ENCODE data around the gene VPS4A. TPM values are rescaled to one million over a fixed set of nuclear protein-coding genes. Genes with fewer than 3 reads are reported as not detected.
A peak's percentile ranks its signal among the peaks of the same experiment; 100 is the strongest.

VPS4A gene
- total RNA-seq, 2 donors from 2014 or later, result 22.4 to 30.0 TPM

DNA sequence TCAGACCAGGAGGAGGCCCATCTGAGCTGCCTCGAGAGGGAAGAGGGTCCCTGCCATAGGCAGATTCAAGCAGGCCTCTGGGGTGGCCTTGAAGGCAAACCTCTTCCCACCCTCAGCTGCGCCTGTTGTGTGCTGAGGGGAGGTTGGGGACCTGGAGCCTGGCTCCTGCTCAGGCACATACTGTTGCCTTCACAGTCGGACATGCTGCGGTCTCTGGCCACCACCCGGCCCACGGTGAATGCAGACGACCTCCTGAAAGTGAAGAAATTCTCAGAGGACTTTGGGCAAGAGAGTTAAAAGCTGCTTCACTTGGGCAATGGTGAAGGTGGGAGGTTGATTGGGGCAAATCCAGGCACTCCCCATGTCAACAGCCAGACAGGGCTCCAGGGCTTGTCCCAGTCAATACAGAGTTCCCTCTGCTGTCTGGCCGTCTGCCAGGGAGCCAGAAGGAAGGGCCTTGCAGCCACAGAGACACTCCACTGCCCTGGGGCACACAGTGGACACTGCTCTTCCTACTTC is 12.9 kb downstream of the VPS4A start:
- DNase-seq (peak; percentile 68), ATAC-seq (peak; percentile 62 to 63)
- intact Hi-C loops (cut with DNase I), result no loop called here

GRCh38 chr16:69324585-69325253 is 13.6 kb downstream of the VPS4A start:
- DNase-seq (no peak), ATAC-seq (no peak)
- intact Hi-C loops (cut with DNase I), result no loop called here

- ATAC-seq (no peak), DNase-seq (no peak)
- intact Hi-C loops (cut with DNase I), result no loop called here
Observed at GRCh38 chr16:69325784-69326171, 14.6 kb downstream of the VPS4A start.

GRCh38 chr16:69326172-69326873 is 15.2 kb downstream of the VPS4A start:
- ATAC-seq (no peak), DNase-seq (no peak)
- intact Hi-C loops (cut with DNase I), result no loop called here

DNA sequence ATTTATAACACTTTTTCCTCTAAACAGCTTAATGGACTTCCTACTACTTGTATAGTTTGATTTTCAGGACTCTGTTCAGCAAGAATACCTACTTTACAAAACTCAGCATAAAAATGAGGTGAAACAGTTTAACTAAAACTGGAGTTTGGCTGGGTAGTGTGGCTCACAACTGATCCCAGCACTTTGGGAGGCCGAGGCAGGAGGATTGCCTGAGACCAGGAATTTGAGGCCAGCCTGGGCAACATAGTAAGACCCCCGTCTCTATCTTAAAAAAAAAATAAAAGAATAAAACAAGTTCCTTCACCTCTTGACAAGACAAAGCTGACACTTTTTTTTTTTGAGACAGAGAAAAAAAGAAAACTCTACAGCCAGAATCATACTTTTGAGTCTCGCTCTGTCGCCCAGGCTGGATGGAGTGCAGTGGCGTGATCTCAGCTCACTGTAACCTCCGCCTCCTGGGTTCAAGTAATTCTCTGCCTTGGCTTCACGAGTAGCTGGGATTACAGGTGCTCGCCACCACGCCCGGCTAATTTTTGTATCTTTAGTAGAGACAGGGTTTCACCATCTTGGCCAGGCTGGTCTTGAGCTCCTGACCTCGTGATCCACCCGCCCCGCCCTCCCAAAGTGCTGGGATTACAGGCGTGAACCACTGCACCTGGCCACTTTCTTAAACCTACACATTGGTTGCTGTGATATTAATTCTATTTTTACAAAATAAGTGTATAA is 16.6 kb downstream of the VPS4A start:
- DNase-seq (no peak), ATAC-seq (no peak)
- intact Hi-C loops (cut with DNase I), result no loop called here

GRCh38 chr16:69328854-69329316 is 17.7 kb downstream of the VPS4A start:
- ATAC-seq, result no peak
- intact Hi-C loops (cut with DNase I), result no loop called here
- DNase-seq, result peak; percentile 10

DNA sequence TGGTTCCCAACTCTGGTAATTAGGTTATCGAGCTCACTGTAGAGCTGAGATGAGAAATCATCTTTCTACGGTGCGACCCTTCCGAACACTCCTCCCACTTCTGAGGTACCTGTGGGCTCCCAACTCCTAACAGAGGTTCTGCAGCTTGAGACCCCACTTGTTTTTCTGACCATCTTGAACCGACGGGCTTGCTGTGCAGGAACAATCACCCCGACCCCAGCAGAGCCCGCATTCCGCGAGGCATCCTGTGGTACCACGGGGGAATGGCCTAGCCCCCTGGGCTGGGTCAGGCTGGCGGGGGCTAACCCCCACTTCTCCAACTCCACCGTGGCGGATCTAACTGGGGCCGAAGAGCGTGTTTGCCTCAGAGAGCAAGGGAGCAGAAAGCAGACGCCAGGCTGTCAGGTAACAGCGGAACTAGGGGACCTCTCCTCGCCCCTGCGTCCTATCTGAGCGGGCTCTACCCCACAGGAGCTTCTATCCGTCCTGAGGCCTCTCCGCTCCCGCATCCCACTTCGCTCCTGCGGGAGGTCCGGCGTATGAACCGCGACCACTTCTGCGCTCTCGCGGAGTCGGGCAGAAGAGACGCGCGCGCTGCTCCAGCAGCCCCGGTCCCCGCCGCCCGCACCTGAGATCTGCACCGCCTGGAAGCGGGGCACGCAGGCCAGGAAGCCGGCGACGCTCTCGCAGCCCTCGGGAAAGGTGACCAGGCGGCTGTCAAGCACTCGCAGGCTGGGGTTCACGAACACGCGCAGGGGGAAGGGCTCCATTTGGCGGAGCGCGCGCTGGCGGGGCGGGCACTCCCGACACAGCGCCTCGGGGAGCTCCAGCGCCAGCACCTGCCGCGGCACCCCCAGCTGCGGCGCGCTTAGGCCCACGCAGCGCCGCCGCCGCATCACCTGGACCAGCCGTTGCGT is 18.5 kb downstream of the VPS4A start:
- intact Hi-C loops (cut with DNase I), result no loop called here
- peak; percentile 41 for DNase-seq

DNA sequence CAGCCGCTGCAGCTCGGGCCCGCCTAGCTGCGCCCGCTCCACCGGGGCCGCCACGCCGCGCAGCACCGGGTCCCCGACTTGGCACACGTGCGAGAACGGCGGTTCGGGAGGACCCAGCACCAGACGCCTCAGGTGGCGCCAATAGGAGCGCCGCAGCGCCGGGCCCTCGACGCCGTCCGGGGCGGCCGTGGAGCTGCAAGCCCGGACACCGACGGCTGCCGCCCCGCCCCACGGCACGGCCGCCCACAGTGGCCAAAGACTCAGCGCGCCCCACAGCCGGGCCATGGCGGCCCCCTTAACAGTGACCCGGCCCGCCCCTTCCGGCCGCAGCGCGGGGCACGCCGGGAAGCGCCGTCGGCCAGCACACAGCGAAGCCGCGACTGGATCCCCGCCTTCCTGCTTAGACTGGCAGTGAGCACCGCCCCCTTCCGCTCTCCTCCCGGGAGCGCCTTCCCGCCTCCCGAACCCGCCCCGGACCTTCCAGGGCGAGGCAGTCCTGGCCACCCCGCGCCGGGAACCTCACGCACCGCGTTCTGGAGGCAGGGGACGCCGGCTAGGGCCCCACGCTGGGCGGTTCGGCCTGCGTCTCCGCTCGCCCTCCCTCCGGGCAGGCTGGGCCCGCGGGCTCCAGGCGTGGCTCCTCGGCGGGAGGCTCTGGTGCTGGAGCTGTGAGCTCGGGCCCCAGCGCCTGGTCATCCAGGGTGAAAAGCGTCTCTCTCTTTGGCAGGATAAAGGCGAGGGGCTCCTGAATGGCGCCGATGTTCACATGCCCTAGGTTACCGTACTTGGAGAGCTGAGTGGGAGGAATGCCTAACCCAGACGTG is 19.3 kb downstream of the VPS4A start, which contains the start of gene PDF:
PDF (minus strand) TSS at position 303 of the 824 bp plus-strand sequence; CDS start at position 285, 18 bp downstream.
- DNase-seq (peak; percentile 97), ATAC-seq (peak; percentile 99)

More for the DNA sequence above, 18.5 kb downstream of the VPS4A start:
- ATAC-seq, result peak; percentile 42 to 53

GRCh38 chr16:69334696-69335095 is 23.5 kb downstream of the VPS4A start:
- intact Hi-C loops (cut with DNase I), result no loop called here
- DNase-seq, result peak; percentile 12
- no peak for ATAC-seq

More for the DNA sequence above, 19.3 kb downstream of the VPS4A start, which contains the start of gene PDF:
- intact Hi-C loops (cut with DNase I), result no loop called here

DNA sequence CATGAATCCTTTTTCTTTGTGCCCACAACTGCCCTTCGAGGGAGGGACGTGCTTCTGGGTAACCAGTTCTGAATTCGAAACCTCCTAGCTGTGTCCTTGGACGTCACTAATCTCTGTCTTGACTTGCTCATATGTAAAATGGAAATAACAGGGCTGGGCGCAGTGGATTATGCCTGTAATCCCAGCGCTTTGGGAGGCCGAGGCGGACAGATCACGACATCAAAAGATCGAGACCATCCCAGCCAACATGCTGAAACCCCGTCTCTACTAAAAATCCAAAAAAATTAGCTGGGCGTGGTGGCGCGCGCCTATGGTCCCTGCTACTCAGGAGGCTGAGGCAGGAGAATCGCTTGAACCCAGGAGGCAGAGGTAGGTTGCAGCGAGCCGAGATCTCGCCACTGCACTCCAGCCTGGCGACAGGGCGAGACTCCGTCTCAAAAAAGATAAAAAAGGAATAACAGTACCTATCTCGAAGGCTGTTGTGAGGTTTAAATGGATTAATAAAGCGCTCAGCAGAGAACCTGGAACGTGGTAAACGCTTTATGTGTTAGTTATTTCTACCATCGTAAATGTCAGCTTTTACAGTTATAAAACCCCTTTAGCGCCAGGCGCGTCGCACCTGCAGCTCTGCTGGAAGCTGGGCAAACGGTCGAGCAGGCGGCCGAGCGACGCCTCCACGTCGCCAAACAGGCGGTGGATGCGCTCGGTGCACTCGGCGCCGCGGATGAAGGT is 27.6 kb downstream of the VPS4A start:
- intact Hi-C loops (cut with DNase I), result no loop called here
- peak; percentile 14 for DNase-seq
- no peak for ATAC-seq

DNA sequence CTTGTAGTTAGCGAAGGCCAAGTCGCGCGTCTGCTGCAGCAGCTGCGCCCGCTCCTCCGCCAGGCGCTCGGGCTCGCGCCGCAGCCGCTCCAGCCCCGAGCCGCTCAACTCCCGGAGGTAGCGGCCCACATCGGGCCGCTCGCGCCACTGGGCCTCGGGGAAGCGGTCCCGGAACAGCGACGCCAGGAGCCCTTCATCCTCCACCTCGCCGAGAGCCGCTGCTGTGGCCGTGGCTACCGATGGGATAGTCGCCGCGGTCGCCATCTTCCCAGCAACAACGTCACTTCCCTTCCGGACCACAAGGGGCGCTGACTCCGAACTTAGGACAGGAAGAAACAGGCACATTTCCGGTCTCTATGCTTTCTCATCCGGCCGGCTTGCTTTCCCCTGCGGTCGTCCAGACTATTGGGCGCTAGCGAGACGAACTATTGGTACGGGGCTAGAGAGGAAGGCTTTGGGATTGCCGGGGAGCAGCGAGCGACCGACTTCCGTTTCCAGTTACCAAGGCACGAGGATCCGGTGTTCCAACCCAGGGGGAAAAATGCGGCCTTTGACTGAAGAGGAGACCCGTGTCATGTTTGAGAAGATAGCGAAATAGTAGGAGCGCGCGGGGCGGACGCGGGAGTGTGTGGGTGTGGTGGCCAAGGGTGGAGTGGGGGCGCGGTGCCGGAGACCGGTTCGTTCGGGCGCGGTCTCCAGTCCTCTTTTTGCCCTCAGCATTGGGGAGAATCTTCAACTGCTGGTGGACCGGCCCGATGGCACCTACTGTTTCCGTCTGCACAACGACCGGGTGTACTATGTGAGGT is 28.3 kb downstream of the VPS4A start, which contains the start of the genes COG8 and NIP7:
COG8 (minus strand) TSS at position 276 of the 806 bp plus-strand sequence; CDS start at position 264, 12 bp downstream.
NIP7 (plus strand) TSS at position 484 of the 806 bp plus-strand sequence; CDS start at position 542, 58 bp downstream.
- intact Hi-C loops (cut with DNase I), result loop anchor here in 1 of 2 donors (5.0 kb wide), 1 partner anchor 43 kb away; no protein-coding TSS in a partner anchor
- peak; percentile 99 for ATAC-seq

GRCh38 chr16:69340095-69340644 is 29.0 kb downstream of the VPS4A start:
- DNase-seq (no peak), ATAC-seq (no peak)
- intact Hi-C loops (cut with DNase I), result loop anchor here in 1 of 2 donors (5.0 kb wide), 1 partner anchor 42 kb away; no protein-coding TSS in a partner anchor

More for the DNA sequence above, 28.3 kb downstream of the VPS4A start, which contains the start of the genes COG8 and NIP7:
- peak; percentile 96 for DNase-seq

DNA sequence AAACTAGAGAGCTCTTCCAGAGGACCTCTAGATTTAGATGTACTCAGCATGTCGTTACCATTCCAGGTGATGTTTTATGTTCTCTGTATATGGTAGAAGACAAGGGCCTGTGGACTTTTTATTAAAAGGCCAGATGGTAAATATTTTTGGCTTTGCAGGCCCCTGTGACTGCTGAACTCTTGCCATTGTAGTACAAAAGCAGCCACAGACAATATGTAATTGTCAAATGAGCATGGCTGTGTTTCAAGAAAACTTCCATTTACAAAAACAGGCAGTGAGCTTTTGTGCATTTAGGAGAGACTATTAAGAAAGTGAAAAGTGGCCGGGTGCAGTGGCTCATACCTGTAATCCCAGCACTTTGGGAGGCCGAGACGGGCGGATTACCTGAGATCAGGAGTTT is 33.0 kb downstream of the VPS4A start:
- ATAC-seq (no peak), DNase-seq (no peak)
- intact Hi-C loops (cut with DNase I), result loop anchor here in 1 of 2 donors (5.0 kb wide), 1 partner anchor 38 kb away; no protein-coding TSS in a partner anchor

DNA sequence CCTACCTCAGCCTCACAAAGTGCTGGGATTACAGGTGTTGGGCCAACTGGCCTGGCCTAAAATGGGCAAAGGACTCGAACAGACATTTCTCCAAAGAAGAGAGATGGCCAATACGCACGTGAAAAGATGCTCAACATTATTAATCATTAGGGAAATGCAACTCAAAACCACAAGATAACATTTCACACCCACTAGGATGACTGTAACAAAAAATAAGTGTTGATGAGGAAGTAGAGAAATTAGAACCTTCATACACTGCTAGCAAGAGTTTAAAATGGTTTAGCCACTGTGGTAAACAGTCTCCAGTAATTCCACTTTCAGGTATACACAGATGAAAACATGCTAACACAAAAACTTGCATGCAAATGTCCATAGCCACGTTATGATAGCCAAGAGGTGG is 34.8 kb downstream of the VPS4A start:
- intact Hi-C loops (cut with DNase I), result no loop called here
- ATAC-seq (no peak), DNase-seq (no peak)

DNA sequence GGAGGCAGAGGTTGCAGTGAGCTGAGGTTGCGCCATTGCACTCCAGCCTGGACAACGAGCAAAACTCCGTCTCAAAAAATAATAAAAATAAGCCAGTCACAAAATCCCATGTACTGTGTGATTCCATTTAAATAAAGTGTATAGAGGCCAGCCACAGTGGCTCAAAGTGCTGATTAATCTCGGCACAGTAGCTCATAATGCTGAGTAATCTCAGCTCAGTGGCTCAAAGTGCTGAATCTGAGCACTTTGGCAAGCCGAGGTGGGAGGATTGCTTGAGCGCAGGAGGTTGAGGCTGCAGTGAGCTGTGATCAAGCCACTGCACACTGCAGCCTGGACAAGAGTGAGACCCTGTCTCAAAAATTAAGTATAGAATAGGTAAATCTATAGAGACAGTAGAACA is 35.5 kb downstream of the VPS4A start:
- ATAC-seq (no peak), DNase-seq (no peak)
- intact Hi-C loops (cut with DNase I), result no loop called here
